DMS153 (cell line): ENCODE results near the gene ASIC2.
"Not testable (repeated sequence)": the region's sequence is repeated elsewhere in the genome, so short reads cannot be mapped to it uniquely, and the experiment has no call there.

Experiments used
- DNase-seq: peaks from one replicate; lab custom pipeline; 2025; lab: John Stamatoyannopoulos, UW

The ASIC2 gene

DNA sequence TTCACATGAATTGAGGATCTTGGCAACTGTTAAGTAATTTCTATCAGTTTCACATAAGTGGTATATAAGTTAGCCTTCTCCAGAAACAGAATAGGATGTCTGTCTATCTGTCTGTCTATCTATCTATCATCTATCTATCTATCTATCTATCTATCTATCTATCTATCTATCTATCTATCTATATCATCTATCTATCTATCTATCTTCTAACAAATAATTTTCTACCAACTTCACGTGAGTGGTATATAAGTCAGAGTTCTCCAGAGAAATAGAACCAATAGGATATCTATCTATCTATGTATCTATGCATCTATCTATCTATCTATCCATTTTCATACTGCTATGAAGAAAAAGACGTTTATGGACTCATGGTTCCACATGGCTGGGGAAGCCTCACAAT is 312.9 kb downstream of the ASIC2 start:
- no peak for DNase-seq

DNA sequence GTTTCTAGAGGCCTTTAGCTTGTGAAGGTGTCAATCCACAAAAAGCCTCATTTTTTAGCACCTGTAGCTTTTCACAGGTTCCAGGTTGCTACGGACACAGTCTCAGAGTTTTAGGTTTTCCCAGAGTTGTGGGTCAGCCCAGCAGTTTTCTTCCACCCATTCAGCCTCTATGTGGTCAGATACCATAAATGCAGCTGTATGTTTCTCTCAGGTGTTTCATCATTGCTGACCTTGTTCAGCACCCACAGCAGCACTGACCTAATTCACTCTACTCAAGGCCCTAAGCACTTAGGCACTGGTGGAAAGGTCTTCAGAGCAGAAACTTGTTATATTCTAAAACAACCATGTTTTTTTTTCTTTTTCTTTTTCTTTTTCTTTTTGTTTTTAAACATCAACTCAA is 316.5 kb downstream of the ASIC2 start:
- DNase-seq, result no peak

DNA sequence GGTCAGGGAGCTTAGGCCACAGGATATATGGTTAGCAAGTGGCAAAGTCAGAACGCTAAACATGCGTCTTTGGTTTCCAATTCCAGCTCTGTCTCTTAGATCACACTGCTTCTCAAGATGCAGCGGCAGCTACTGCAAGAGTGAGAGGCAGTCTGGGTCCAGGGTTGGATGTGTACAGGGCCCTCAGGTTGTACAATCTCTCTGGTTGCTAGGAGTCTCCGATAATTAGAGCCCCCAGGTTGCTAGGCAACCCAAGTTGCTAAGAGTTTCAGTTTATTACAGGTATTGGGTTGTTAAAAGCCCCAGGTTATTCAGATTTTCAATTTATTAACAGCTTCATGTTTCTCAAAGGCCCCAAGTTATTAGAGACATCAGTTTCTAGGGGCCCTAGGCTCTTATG is 317.0 kb downstream of the ASIC2 start:
- no peak for DNase-seq

DNA sequence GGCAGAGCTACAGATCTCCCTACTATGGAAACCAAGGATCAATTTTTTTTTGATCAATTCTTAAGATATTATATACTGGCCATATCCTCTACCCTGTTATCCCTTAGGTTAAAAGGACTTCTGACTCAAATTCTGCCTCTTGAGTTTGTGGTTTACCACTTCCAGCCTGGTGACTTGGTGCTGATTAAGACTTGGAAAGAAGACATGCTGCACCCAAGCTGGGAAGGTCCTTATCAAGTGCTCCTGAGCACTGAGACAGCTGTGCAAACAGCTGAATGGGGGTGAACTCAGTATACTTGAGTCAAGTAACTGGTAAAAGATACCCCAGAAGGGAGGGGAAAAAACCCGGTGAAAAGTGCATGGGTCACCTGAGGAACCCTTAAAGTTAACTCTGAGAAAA is 321.9 kb downstream of the ASIC2 start:
- no peak for DNase-seq

DNA sequence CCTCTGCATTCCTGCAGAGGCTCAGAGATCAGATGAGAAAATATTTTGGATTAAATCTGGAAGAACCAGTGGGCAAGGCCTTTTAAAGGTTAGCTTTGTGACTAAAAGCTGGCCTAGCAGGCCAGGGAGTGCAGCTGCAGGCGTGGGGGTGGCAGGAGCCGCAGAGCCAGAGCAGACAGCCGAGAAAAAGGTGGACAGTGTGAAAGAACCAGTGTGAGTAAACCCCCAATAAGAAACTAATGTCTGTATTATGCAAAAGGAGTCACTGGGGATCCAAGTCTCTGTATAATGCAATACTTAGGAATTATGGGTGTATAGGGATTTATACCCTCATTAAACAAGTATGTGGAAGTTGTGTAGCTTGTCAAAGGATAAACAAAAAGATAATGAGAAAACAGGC is 322.8 kb downstream of the ASIC2 start:
- DNase-seq, result no peak

DNA sequence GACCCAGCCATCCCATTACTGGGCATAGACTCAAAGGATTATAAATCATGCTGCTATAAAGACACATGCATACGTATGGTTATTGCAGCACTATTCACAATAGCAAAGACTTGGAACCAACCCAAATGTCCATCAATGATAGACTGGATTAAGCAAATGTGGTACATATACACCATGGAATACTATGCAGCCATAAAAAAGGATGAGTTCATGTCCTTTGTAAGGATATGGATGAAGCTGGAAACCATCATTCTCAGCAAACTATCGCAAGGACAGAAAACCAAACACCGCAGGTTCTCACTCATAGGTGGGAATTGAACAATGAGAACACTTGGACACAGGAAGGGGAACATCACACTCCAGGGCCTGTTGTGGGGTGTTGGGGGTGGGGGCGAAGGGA is 323.9 kb downstream of the ASIC2 start:
- not testable (repeated sequence) for DNase-seq

DNA sequence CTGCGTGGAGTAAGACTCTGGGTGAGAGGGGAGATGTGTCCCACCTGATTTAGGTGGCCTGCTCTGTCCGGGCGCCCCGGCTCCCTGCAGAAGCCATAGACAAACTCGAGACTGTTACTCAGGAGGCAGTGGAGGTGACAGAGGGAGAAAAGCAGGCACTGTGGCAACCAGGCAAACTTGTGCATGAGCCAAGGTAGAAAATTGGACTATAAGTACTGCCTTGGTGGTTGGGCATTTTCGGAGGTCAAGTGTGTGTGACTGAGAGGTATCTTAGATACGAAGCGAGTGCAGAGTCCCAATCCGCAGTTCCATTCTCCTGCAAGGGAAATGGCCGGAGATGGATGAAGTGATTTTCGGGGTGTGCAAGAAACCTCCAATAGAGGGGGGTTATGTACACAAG is 328.6 kb downstream of the ASIC2 start:
- DNase-seq, result no peak
